SK-N-SH treated with all-trans-retinoic acid at 6 μM for 48 hours (cell line): Measurements from ENCODE around the gene C11orf97.

Experiments used
- ATAC-seq: fragments of 200-7000 bp; cut with Tn5 transposase; 3 replicates; pipeline ENCODE4 v1.9.1; 2020; ENCODE audit warnings: mild to moderate bottlenecking, moderate library complexity
- ARNTL ChIP-seq: fragments of 450-650 bp; formaldehyde crosslinking; IDR thresholded peaks from 2 replicates; pipeline ENCODE4 v1.5.0; 2020; ENCODE audit warnings: low read depth, mild to moderate bottlenecking, moderate library complexity, borderline replicate concordance
- BACH2 ChIP-seq: fragments of 250-450 bp; sonication (Bioruptor Pico); IDR thresholded peaks from 2 replicates; pipeline ENCODE4 v1.9.0; 2021; ENCODE audit warnings: mild to moderate bottlenecking, borderline replicate concordance
- CREB5 ChIP-seq: fragments of 250-450 bp; sonication (Bioruptor Pico); IDR thresholded peaks from 2 replicates; pipeline ENCODE4 v1.5.1; 2020; ENCODE audit warnings: low read depth, mild to moderate bottlenecking, moderate library complexity
- CSDC2 ChIP-seq: fragments of 250-450 bp; sonication (Bioruptor Pico); IDR thresholded peaks from 2 replicates; pipeline ENCODE4 v1.5.0; 2020; ENCODE audit warnings: mild to moderate bottlenecking, moderate library complexity
- CSRNP3 ChIP-seq: fragments of 250-450 bp; sonication (Bioruptor Pico); IDR thresholded peaks from 2 replicates; pipeline ENCODE4 v1.5.1; 2021; ENCODE audit warnings: mild to moderate bottlenecking, moderate library complexity
- ESRRG ChIP-seq: fragments of 250-450 bp; sonication (Bioruptor Pico); IDR thresholded peaks from 2 replicates; pipeline ENCODE4 v1.6.1; 2021; ENCODE audit warnings: mild to moderate bottlenecking
- GLIS3 ChIP-seq: fragments of 250-450 bp; sonication (Bioruptor Pico); IDR thresholded peaks from 2 replicates; pipeline ENCODE4 v1.5.0; 2020; ENCODE audit warnings: mild to moderate bottlenecking, moderate library complexity
- ISL1 ChIP-seq: fragments of 250-450 bp; sonication (Bioruptor Pico); IDR thresholded peaks from 2 replicates; pipeline ENCODE4 v2.1.2; 2022; ENCODE audit warnings: mild to moderate bottlenecking, moderate library complexity
- OSR1 ChIP-seq: fragments of 250-450 bp; sonication (Bioruptor Pico); IDR thresholded peaks from 2 replicates; pipeline ENCODE4 v1.8.0; 2022; ENCODE audit warnings: moderate library complexity, mild to moderate bottlenecking, inconsistent platforms
- TCF4 ChIP-seq: fragments of 250-450 bp; sonication (Bioruptor Pico); IDR thresholded peaks from 2 replicates; pipeline ENCODE4 v1.8.0; 2021; ENCODE audit warnings: mild to moderate bottlenecking, moderate library complexity, borderline replicate concordance
- TOX ChIP-seq: fragments of 250-450 bp; sonication (Bioruptor Pico); IDR thresholded peaks from 2 replicates; pipeline ENCODE4 v1.8.0; 2021; ENCODE audit warnings: mild to moderate bottlenecking, moderate library complexity, borderline replicate concordance
- TSHZ2 ChIP-seq: fragments of 250-450 bp; sonication (Bioruptor Pico); IDR thresholded peaks from 2 replicates; pipeline ENCODE4 v1.5.0; 2020; ENCODE audit warnings: mild to moderate bottlenecking, moderate library complexity
- ZC3H10 ChIP-seq: fragments of 250-450 bp; sonication (Bioruptor Pico); IDR thresholded peaks from 2 replicates; pipeline ENCODE4 v1.5.1; 2021; ENCODE audit warnings: mild to moderate bottlenecking, moderate library complexity
- ZFP3 ChIP-seq: fragments of 250-450 bp; sonication (Bioruptor Pico); IDR thresholded peaks from 2 replicates; pipeline ENCODE4 v1.5.0; 2020; ENCODE audit warnings: mild to moderate bottlenecking, moderate library complexity
- ZFP30 ChIP-seq: fragments of 450-650 bp; formaldehyde crosslinking; IDR thresholded peaks from 2 replicates; pipeline ENCODE4 v1.5.0; 2022; ENCODE audit warnings: mild to moderate bottlenecking, moderate library complexity
- ZNF565 ChIP-seq: fragments of 450-650 bp; formaldehyde crosslinking; conservative IDR thresholded peaks from 2 replicates; pipeline ENCODE4 v1.5.0; 2020; ENCODE audit warnings: low read depth, mild to moderate bottlenecking, moderate library complexity
- ZNF70 ChIP-seq: fragments of 450-650 bp; formaldehyde crosslinking; IDR thresholded peaks from 2 replicates; pipeline ENCODE4 v1.5.0; 2020; ENCODE audit warnings: mild to moderate bottlenecking, moderate library complexity
- ZNF8 ChIP-seq: fragments of 450-650 bp; formaldehyde crosslinking; IDR thresholded peaks from 2 replicates; pipeline ENCODE4 v1.5.0; 2020; ENCODE audit warnings: mild to moderate bottlenecking, moderate library complexity
- TF ChIP-seq, protein P1 (sequence below): fragments of 250-450 bp; sonication (Bioruptor Pico); IDR thresholded peaks from 2 replicates; pipeline ENCODE4 v1.8.0; 2021; ENCODE audit warnings: low read depth, mild to moderate bottlenecking, moderate library complexity, borderline replicate concordance

Gene C11orf97, protein sequence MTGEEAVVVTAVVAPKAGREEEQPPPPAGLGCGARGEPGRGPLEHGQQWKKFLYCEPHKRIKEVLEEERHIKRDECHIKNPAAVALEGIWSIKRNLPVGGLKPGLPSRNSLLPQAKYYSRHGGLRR

DNA sequence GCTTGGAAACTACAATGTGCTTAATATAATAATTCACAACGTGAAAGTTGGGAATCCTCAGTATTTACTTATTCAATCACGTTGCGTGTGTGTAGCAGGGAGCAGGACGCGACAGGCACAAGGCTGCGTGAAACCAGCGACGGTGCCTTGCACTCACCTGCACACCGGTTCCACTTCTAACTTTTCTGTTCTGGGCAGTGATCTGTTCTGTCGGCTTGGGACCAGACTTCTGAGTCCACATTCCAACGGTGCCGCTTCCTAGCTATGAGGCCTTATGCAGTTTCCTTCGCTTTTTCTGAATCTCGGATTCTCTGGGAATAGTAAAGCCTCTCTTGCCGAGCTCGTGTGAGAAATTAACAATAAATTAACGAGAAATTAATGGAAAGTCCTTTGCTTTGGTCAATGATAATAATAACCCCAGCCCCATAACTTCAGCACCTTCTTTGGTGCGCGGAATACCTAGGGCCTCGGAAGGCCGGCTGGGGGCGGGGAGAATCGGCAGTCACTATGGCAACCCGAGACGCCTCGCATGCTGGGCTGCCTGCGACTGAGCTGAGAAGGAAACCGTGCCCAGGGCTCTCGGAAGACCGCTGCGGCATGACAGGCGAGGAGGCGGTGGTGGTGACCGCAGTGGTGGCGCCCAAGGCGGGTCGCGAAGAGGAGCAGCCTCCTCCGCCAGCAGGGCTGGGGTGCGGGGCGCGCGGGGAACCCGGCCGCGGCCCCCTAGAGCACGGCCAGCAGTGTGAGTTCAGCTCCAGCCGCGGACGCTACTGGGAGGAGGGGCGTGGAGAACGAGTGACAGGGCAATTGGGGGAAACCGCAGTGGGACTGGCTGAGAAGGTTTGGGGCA, at the start of gene C11orf97:
C11orf97 (plus strand) TSS at position 530 of the 850 bp plus-strand sequence; CDS start at position 598, 68 bp downstream.
- TF ChIP-seq BACH2 (CRISPR knock-in tag) (no peak), ZNF565 (CRISPR knock-in tag) (no peak), ZNF70 (CRISPR knock-in tag) (no peak), ZFP30 (CRISPR knock-in tag) (no peak), CSRNP3 (CRISPR knock-in tag) (no peak), ZFP3 (CRISPR knock-in tag) (no peak), ARNTL (CRISPR knock-in tag) (no peak), GLIS3 (CRISPR knock-in tag) (no peak), TCF4 (no peak), TSHZ2 (CRISPR knock-in tag) (no peak), ZNF8 (no peak), CREB5 (CRISPR knock-in tag) (no peak), CSDC2 (no peak), ZC3H10 (CRISPR knock-in tag) (no peak), TOX (no peak)
- TF ChIP-seq, protein P1, sequence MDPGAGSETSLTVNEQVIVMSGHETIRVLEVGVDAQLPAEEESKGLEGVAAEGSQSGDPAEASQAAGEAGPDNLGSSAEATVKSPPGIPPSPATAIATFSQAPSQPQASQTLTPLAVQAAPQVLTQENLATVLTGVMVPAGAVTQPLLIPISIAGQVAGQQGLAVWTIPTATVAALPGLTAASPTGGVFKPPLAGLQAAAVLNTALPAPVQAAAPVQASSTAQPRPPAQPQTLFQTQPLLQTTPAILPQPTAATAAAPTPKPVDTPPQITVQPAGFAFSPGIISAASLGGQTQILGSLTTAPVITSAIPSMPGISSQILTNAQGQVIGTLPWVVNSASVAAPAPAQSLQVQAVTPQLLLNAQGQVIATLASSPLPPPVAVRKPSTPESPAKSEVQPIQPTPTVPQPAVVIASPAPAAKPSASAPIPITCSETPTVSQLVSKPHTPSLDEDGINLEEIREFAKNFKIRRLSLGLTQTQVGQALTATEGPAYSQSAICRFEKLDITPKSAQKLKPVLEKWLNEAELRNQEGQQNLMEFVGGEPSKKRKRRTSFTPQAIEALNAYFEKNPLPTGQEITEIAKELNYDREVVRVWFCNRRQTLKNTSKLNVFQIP = no peak
- peak; percentile 91 for ATAC-seq

DNA sequence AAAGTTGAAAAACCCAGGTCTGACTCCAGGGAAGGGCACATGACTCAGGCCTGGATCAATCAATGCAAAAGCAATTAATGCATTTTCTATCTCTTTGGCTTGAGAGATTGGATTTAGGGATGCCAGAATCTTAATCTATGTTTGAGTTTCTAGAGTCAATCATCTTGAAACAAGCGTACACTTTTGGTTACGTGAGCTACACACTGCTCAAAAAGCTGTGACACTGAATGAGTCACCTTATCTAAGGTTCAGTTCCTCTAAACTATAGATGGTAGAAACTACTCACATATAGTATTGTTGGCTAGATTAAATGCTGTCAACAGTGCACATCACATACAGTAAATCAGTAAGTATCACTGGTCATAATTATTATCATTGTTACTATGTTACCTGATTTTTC, 42.8 kb upstream of the C11orf97 start:
- no peak for ATAC-seq
- TF ChIP-seq BACH2 (CRISPR knock-in tag) = no peak

GRCh38 chr11:94472916-94473799, 39.1 kb upstream of the C11orf97 start:
- no peak for ATAC-seq
- TF ChIP-seq ZNF8 (no peak), GLIS3 (CRISPR knock-in tag) (no peak), ZNF565 (CRISPR knock-in tag) (no peak), TCF4 (no peak), TSHZ2 (CRISPR knock-in tag) (no peak), ESRRG (CRISPR knock-in tag) (no peak), ZFP30 (CRISPR knock-in tag) (no peak), CSRNP3 (CRISPR knock-in tag) (no peak), ZNF70 (CRISPR knock-in tag) (no peak), BACH2 (CRISPR knock-in tag) (no peak), ZC3H10 (CRISPR knock-in tag) (no peak), OSR1 (no peak), ISL1 (no peak), TOX (no peak)
- TF ChIP-seq, protein P1 = no peak
- TF ChIP-seq, all 23 proteins: peak for 0
